ENCODE measurements around the gene DNAJA3. TPM values are rescaled to one million over a fixed set of nuclear protein-coding genes. Genes with fewer than 3 reads are reported as not detected.

The DNAJA3 gene
- total RNA-seq, 1 donor from 2014 or later = 40.6 TPM

DNA sequence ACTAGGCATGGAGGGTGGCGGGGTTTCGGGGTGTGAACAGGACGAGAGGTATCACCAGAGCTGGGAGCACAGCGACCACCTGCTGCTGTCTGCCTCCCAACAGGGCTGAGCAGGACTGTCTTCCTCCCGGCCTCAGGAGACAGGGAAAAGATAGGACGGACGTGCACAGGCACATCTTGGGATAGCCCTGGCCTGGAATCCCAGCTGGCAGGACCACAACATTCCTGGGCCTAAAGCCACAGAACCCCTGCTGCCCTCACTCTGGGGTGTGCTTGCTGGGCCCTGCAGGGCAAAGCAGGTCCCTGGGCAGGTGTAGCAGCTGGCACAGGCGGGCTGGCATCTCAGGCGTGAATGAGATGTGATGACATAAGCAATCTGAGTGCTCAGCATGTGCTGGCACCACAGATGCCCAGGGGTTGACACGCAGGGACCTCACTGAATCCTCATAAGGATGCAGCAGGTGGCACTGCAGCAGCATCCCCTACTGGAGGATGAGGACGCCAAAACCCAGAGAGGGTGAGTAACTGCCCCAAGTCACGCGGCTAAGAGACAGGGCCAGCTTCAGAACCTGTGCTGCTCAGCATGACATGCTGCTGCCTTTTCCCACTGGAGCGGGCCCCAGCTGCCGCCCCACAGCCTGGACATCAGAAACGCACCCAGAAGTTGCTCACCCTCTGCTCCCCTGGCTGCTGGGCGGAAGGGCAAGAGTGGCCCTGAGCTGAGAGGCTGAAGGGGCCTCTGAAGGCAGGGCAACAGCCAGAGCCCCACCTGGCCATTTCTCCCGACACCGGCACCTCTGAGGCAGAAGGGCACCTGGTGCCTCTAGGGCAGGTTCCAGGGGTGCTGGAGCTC lies 16.4 kb upstream of the DNAJA3 start:
- TF ChIP-seq, protein P1, sequence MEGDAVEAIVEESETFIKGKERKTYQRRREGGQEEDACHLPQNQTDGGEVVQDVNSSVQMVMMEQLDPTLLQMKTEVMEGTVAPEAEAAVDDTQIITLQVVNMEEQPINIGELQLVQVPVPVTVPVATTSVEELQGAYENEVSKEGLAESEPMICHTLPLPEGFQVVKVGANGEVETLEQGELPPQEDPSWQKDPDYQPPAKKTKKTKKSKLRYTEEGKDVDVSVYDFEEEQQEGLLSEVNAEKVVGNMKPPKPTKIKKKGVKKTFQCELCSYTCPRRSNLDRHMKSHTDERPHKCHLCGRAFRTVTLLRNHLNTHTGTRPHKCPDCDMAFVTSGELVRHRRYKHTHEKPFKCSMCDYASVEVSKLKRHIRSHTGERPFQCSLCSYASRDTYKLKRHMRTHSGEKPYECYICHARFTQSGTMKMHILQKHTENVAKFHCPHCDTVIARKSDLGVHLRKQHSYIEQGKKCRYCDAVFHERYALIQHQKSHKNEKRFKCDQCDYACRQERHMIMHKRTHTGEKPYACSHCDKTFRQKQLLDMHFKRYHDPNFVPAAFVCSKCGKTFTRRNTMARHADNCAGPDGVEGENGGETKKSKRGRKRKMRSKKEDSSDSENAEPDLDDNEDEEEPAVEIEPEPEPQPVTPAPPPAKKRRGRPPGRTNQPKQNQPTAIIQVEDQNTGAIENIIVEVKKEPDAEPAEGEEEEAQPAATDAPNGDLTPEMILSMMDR (conservative IDR thresholded peaks at IDR 0.05; ENCODE audit: low read depth, low read length) = no peak
- no peak overlapping the region for H3K4me3 ChIP-seq (ENCODE audit: low read depth, low read length)
- no peak for DNase-seq (ENCODE audit: low read depth)

GRCh38 chr16:4410335-4411075 lies 15.2 kb upstream of the DNAJA3 start:
- TF ChIP-seq, protein P1 (conservative IDR thresholded peaks at IDR 0.05; ENCODE audit: low read depth, low read length) = no peak
- no peak for DNase-seq (ENCODE audit: low read depth)

GRCh38 chr16:4411684-4412083 lies 14.0 kb upstream of the DNAJA3 start:
- DNase-seq (ENCODE audit: low read depth) = no peak
- no peak overlapping the region for H3K4me3 ChIP-seq (ENCODE audit: low read depth, low read length)
- TF ChIP-seq, protein P1 (conservative IDR thresholded peaks at IDR 0.05; ENCODE audit: low read depth, low read length) = no peak

More at GRCh38 chr16:4410335-4411075, 15.2 kb upstream of the DNAJA3 start:
- no peak overlapping the region for H3K4me3 ChIP-seq (ENCODE audit: low read depth, low read length)

- TF ChIP-seq, protein P1 (conservative IDR thresholded peaks at IDR 0.05; ENCODE audit: low read depth, low read length) = no peak
- no peak for DNase-seq (ENCODE audit: low read depth)
These were observed 13.5 kb upstream of the DNAJA3 start for GRCh38 chr16:4412159-4412558.

DNA sequence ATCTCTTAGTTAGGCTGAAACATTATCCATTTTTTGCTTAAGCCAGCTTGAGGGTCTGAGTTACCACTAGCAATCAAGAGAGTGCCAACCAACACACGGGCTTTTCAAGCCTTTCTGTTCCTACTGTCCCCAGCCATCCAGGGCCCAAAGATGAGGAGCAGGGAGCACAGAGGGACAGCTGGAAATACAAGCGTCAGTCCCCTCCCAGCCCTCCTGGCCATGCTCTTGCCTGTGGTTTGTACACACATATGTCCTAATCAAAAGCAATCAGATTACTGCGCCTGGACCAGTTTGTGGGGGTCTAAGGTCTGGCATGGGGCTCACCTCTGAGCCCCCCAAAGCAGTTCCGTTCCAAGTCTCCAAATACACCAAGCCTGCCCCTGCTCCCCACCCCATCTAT lies 12.8 kb upstream of the DNAJA3 start:
- TF ChIP-seq, protein P1 (conservative IDR thresholded peaks at IDR 0.05; ENCODE audit: low read depth, low read length) = no peak
- DNase-seq (ENCODE audit: low read depth) = no peak

More at GRCh38 chr16:4412159-4412558, 13.5 kb upstream of the DNAJA3 start:
- no peak overlapping the region for H3K4me3 ChIP-seq (ENCODE audit: low read depth, low read length)

DNA sequence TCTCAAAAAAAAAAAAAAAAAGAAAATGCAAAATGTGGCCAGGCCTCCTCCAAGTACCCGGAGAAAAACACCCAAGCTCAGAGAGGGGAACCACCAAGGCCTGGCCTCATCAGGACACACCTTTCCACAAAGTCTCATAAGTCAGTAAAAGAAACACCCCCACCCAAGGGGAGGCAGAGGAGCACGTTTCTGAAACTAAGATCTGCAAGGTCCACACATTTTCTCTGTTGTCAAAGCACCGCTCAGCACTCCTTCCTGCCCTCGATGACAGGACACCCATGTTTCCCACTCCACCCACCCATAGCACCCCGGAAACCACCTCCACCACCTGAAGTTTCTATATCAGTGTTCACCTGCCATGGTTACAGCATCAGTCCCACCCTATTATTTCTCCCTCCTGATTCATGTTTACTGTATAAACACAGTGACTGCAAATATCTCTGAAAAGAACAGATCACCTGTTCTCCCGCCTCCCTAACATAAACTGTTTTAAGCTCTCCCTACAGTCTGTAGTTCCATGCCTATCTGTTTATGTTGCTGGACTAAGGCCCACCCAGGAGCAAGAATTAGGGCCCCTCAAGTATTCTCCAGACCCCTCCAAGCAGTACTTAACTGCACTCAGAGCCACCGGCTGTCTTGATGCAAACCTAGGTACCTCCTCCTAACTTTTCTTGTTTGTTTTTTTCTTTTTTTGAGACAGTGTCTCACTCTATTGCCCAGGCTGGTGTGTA lies 11.3 kb upstream of the DNAJA3 start:
- H3K4me3 ChIP-seq (ENCODE audit: low read depth, low read length) = no peak overlapping the region
- no peak for DNase-seq (ENCODE audit: low read depth)
- TF ChIP-seq, protein P1 (conservative IDR thresholded peaks at IDR 0.05; ENCODE audit: low read depth, low read length) = no peak

More for the DNA sequence above, 12.8 kb upstream of the DNAJA3 start:
- H3K4me3 ChIP-seq (ENCODE audit: low read depth, low read length) = no peak overlapping the region

Measured in epithelial cell of proximal tubule (primary cell).